Fibroblast of the aortic adventitia (primary cell): ENCODE results near the gene GYPB. TPM values are rescaled to one million over a fixed set of nuclear protein-coding genes. Genes with fewer than 3 reads are reported as not detected.
"Not testable (repeated sequence)": the region's sequence is repeated elsewhere in the genome, so short reads cannot be mapped to it uniquely, and the experiment has no call there.

Experiments
- DNase-seq: peaks from one replicate; pipeline ENCODE4 v3.0.0-alpha.2; 2010; ENCODE audit warnings: low read depth
- H3K4me3 ChIP-seq: 2 replicates; pipeline ENCODE4 v1.5.1; 2011; ENCODE audit warnings: low read depth, mild to moderate bottlenecking, control low read depth, low read length, moderate library complexity
- CTCF ChIP-seq: IDR thresholded peaks from 2 replicates; pipeline ENCODE4 v1.5.1; 2011; ENCODE audit warnings: mild to moderate bottlenecking, low read length, control low read depth, inconsistent platforms; ENCODE audit not compliant: insufficient read depth
- total RNA-seq: library from RNA; depleted of rRNA; stranded (reverse); fragments of >200 nt; gene quantifications from 2 replicates; pipeline ENCODE4 v1.2.3, GENCODE V29; 2012; ENCODE audit warnings: low replicate concordance

GYPB gene
- total RNA-seq, 1 donor, result not detected

GRCh38 chr4:143990717-143991116, 28.5 kb downstream of the GYPB start:
- H3K4me3 ChIP-seq, DNase-seq: not testable (repeated sequence)

- DNase-seq, result no peak
- no peak overlapping the region for H3K4me3 ChIP-seq
- no peak for TF ChIP-seq CTCF
Observed at GRCh38 chr4:143986180-143986579, 33.0 kb downstream of the GYPB start.

GRCh38 chr4:143980776-143981175, 38.4 kb downstream of the GYPB start:
- DNase-seq, result peak; percentile 13
- not testable (repeated sequence) for H3K4me3 ChIP-seq

- not testable (repeated sequence) for DNase-seq, H3K4me3 ChIP-seq
Observed at GRCh38 chr4:143975527-143975926, 43.7 kb downstream of the GYPB start.

- H3K4me3 ChIP-seq, DNase-seq: not testable (repeated sequence)
Observed at GRCh38 chr4:143974021-143974420, 45.2 kb downstream of the GYPB start.

- TF ChIP-seq CTCF, result no peak
- no peak overlapping the region for H3K4me3 ChIP-seq
- no peak for DNase-seq
Observed at GRCh38 chr4:143961075-143961474, 58.1 kb downstream of the GYPB start.

- DNase-seq, H3K4me3 ChIP-seq: not testable (repeated sequence)
Observed at GRCh38 chr4:143955306-143955705, 63.9 kb downstream of the GYPB start.

- DNase-seq, result not testable (repeated sequence)
Observed at GRCh38 chr4:143951458-143951972, 67.7 kb downstream of the GYPB start.

GRCh38 chr4:143950967-143951366, 68.2 kb downstream of the GYPB start:
- H3K4me3 ChIP-seq, DNase-seq: not testable (repeated sequence)

More at GRCh38 chr4:143951458-143951972, 67.7 kb downstream of the GYPB start:
- not testable (repeated sequence) for H3K4me3 ChIP-seq

GRCh38 chr4:143950185-143950584, 69.0 kb downstream of the GYPB start:
- not testable (repeated sequence) for H3K4me3 ChIP-seq

GRCh38 chr4:143947493-143947892, 71.7 kb downstream of the GYPB start:
- DNase-seq, H3K4me3 ChIP-seq: not testable (repeated sequence)

More at GRCh38 chr4:143950185-143950584, 69.0 kb downstream of the GYPB start:
- not testable (repeated sequence) for DNase-seq

Other genes starting within 250 kb of the GYPB start
- 3.1 TPM in 1 of 2 replicates, not detected in the other for gene GYPE, start 113.8 kb downstream of the GYPB start, total RNA-seq
- gene GYPA, start 121.3 kb upstream of the GYPB start, total RNA-seq, result not detected in 2 replicates